Activated CD8-positive, alpha-beta memory T cell treated with anti-CD3 and anti-CD28 coated beads, Interleukin-2, amount 50 U/mL, for 24 hours (primary cell): ENCODE measurements around the gene GRIP1.

Source experiments
- DNase-seq: peaks from one replicate; pipeline ENCODE4 v3.0.0-alpha.2; 2020; ENCODE audit errors: extremely low read depth

GRIP1 gene

DNA sequence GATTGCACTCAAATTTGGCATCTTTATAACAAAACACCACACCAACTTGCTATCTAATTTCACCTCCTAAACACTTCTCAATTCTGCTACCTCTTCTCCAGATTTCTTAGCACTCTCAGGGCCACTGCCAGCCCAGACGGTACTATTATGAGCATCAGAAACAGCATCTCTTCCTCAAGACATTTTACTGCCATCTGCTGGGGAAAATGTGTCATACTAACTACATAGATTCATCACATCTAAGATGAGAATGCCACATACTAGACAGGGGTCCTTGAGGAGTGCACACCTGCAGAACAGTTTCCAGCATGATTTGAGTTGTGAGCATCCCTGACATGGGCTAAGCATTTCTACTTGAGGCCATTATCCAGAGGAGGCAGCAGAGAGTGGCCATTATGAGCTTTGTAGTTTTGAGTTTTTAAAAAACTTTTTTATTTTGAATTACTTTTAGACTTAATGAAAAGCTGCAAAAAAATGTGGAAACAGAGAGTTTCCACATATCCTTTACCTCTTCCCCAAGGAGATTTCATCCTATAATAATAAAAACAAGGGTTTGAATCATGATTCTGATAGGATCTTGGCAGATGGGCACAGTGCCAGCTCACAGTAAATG, 15.1 kb upstream of the GRIP1 start:
- DNase-seq = no peak

DNA sequence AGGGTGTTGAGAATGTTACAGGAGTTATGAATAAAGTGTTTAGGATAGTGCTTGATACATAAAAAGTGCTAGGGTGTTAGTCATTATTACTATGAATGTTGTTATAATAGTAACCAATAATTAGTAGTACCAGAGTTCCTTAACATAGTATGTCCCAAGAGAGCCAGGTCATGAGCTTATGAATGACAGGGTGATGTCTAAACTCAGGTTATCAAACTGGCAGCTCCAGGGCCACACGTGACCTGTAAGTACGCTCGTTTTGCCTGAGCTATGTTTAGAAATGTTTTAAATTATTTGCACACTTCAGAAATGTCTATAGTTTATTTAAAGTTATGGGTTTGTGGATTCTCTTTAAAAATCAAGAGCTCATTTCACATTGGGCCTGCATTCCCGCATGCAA, 14.1 kb upstream of the GRIP1 start:
- no peak for DNase-seq

DNA sequence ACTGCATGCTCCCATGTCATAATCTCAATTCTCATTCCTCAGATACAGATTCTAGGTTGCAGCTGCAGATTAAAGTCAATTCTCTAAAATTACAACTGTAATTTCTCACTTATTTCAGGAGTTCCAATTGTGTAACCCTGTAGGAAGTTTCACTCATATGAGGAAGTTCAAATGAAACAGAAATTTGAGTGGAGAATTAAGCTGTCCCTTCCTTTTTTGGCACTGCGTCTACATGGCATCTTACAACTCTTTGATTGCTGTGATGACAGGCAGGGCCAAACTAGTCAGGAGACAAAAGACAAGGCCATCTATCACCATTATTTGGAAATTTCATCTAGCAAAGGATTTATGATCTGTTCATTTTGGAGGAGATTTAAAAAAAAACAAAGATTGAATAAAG, 13.3 kb upstream of the GRIP1 start:
- no peak for DNase-seq

DNA sequence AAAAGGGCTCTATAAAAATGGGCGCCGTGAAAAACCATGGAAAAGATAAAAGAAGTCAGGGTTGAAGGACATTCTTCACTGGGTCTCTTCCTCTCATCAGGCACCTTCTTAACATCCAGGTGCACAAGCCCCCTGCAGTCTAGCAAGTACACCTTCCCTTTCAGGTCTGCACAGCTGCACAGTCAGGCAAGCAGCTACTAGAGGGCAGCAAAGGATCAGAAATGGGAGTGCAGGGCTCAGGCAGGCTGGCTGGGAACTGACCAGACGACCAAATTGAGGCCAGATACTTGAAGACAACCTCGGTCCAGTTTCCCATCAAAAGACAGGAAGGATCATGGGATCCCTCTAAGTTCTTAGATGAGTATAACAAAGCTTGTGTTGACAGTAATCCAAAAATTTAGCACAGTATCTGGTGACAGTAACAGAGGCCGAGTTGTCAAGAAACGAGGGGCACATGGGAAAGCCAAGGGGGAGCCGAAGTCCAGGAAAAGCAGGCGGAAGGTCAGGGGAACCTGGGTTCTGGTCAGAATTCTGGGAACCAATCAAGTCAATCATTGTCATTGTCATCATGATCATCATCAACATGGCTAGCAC, 10.1 kb upstream of the GRIP1 start:
- DNase-seq = no peak

DNA sequence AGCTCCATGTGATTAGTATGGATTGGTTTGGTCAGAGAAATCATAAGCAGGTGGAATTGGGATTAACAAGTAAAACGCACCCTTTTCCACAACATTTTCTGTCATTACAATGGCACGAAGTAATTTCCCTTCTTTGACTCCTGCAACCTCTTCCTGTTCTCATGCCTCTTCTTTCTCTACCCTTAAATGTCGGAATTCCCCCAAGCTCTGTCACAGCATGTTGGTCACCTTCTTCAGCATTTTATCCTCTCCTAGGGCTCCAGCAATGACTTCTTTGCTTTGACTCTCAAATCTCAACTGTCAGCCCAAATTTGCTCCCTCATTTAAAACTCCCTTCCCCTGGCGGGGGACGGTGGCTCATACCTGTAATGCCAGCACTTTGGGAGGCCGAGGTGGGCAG, 5.3 kb upstream of the GRIP1 start:
- DNase-seq = no peak

DNA sequence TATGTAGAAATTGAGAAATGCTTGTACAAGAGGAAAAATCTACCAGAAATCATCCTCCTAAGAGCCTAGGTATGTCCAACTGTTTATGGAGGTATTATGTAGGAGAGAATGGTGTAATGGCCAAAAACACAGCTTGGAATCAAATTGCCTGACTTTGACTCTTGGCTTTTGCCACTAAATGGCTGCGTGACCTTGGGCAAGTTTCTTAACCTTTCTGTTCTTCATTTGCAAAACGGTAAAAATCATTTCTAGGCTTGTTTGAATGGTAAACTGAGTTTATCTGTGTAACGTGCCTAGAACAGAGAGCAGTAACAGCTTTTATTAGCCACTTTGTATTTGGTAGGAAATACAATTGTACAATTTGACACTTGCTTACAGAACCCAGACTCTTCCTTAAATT, 4.9 kb upstream of the GRIP1 start:
- DNase-seq = no peak

DNA sequence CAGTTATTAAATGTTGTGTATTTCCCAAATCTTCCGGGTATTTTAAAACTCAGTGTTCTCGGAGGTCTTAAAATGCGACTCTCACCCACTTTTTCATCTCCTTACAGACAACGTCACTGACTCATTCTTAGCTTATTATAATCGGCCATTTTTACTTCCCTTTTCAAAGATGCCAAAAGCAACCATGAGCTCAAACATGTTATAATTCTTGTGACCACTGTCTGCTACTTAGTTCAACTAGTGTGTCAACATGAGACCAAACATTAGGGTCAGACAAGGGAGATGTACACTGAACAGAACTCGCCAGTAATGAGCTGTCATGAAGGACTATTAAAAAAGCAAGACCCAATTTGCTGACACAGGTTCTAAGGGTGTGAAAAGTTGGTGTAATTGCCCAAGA, 4.2 kb upstream of the GRIP1 start:
- DNase-seq = no peak

DNA sequence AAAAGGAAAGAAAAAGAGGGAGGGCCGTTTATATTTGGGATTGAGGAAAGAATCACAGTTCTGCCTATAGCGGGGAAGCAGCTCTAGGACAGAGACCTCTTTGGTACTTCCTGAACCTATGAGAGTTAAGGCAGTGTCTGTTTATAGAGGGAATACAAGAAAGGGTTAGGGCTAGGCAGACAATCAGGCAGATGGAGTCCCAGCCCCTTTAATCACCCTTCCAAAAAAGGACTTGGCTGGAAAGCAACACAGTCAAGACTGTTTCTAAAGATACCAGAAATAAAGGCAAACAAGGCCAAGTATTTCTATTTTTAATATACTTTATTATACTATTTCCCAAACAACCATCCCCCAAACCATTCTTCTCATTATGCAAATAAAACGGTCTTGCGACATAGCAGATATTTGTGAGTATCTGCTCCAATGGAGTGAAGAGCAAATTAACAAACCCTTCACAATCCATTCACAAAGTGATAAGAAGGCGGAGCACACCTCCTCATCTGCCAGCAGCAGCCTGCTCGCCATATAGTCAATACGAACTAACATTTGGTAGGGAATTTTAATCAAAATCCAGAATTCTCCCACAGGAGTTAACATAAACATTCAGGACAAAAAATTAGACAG, 697 bp upstream of the GRIP1 start:
- DNase-seq = no peak

DNA sequence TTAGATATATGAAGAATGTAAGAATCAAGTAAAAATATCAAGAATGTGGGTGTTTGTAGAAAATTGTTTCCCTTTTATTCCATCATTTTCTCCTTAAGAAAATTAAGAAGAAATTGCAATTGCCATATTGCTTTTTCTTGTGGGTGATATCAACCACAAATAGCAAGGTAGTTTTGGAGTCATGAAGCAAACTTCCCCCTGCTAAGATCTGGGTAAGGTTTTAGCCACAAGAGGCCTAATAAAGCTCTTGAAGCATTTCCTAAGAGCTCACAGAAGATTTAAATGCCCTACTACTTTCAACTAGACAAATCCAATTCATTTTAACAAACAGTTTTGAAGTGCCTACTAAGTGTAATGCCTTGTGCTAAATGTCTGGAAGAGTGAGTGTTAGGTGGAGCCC, 2.6 kb downstream of the GRIP1 start:
- DNase-seq = no peak

DNA sequence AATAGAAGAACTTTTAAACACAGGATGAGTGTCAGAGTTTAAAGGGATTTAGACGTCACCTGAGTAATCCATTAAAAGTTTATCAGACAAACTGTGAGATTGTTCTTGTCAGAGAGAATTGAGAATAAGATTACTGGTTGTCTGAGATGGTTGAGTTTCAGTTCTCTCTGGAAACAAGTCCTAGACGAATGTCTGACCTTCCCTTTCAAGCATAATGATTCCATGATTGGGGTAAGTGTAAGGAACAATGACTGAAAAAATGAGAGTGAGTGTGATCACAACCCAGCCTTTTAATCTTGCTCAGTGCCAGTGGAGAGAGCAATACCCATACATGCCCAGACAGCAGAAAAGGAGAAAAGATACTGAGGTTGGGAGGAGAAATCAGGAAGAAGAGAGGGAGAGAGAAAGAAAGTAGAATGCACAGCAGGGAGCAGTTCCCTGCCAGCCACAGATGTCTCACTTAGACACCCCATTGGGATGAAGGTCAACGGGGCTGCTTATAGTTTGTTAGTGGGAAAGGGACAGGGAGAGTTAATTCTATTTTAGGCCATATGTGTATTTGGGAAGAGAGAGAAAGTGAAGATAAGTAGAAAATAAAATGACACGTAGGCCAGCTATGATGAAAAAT, 4.3 kb downstream of the GRIP1 start:
- DNase-seq = no peak

DNA sequence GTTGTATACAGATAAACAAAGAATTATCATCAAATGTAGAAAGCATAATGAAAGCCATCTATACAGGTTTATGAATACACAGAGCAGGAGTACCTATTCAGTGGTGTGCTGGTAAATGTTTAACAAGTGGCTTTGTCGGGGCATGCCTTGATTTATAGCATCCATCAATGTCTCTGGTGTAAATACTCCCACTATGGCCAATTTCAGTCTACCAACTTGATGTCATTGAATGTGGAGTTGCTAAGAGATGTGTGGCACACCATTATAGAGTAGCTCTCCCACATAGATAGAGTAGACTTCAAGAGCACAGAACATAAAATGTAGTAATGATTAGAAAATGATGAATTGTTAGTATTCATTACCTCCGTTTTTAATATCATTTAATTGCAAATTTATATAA, 9.3 kb downstream of the GRIP1 start:
- DNase-seq = no peak

DNA sequence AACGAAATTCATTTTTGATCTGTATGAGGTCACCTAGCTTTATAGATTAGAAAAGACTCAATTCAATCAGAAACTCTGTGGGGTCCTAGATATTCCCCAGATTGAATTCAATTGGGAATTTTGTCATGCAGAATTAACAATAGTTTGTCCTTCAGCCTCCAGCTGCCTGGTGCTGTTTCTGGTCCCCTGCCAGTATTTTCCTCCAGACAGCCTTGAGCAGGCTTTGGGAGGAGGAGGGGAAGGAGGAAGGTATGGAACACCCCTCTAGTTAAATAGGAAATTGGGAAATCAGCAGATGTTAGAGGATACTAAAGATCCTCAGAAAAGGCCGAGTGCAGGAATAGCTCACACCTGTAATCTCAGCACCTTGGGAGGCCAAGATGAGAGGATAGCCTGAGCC, 10.6 kb downstream of the GRIP1 start:
- DNase-seq = no peak

DNA sequence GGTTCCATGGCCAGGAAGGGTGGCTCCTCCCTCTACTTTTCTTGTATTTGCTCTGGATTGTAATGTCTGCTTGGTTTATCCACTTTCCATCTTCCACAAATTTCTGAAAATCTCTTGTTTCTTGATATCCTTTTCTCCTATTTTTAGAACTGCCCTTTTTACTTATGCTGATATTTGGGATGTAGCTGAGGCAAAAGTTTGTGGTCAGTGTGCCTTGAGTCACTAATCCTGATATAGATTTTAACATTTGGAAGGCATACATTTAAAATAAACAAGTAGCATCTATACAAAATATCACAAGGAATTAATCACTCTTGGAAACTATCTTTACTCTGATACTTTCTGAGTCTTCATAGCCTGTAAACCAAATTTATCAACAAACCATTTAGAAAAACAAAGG, 11.0 kb downstream of the GRIP1 start:
- DNase-seq = no peak

DNA sequence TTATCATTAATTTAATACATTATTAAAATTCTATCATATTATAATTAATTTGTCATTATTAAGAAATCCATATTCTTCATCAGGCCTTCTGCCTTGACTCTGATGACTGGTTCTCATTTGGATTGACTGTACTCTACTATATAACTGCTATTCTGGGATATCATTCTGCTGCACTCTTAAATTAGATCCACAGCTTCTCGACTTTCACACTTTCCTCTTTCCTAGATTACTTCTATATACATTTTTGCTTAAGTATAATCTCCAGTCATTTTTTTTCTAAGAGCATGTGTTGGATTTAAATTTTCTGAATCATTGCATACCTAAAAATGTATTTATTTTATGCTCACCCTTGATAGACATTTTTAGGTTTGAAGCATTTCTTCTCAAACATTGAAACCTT, 12.4 kb downstream of the GRIP1 start:
- DNase-seq = no peak

DNA sequence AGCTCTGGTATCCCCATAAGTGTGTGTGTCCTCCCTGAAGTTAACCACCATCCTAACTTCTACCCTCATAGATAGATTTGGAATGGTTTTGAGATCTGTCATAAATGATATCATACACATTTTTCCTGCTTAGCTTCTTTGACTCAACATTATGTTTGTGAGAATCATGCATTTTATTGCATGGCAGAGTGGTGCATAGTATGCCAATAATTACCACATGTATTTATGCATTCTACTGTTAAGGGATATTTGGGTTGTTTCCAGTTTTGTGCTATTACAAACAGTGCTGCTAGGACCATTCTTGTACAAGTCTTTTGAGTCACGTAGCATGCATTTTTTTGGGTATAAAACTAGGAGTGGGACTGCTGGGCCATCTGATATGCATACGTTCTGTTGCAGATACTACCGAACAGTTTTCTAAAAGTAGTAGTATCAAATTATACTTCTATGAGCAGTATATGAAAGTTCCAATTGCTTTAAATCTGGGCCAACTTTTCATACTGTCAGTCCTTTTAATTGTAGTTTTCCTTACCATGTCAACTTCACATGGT, 13.4 kb downstream of the GRIP1 start:
- no peak for DNase-seq

DNA sequence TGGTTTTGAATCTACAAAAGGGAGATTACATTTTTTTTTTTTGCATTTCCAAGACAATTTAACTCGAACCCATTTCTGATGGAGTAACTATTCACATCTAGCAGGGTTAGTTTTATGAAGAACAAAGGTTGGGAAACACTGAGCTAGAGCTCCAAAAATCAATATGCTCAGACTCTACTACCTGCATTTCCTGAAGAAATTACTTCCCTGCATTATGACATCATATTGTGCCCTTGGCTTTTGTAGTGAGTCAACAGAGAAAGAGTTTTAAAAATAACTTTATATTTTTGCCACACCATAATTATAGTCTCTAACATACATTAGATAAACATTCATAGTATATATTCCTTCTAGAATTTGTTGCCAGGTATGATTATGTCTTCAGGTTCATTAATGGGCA, 14.8 kb downstream of the GRIP1 start:
- DNase-seq = no peak

DNA sequence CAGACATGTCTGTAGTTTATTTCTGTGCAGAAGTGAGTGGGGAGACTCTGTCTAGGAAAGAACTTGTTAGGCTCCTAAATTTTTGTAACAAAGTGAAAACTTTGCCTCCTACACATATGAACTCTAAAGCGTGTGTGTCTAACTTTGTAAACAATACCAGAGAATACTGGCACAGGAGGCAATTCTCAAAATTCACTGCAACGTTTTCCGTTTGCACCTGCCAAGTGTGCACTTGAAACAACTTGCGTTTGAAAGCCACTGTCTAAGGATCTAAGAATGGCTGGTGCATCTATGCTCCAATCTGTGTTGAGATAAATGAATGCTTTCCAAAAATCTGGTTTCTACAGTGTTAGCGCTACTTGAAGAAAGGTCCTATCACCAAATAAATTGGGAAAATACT, 15.3 kb downstream of the GRIP1 start:
- DNase-seq = no peak

DNA sequence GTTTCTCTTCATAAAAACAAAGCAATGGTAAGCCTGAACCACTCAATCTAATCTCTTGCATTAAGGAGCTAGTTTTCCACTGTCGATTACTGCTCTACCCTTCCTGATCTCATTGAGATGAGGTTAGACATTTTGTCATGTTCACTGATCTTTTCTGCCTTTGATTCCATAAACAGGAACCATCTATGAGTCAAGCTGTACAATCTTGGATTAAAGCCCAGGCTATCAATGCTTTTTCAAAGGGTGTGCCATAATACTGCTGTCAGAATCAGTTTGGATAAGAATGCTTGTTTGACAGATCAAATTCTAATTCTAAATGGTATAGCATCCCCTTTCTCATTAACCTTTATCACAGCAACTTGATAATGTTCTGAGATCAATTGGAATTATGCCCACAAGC, 16.1 kb downstream of the GRIP1 start:
- no peak for DNase-seq

DNA sequence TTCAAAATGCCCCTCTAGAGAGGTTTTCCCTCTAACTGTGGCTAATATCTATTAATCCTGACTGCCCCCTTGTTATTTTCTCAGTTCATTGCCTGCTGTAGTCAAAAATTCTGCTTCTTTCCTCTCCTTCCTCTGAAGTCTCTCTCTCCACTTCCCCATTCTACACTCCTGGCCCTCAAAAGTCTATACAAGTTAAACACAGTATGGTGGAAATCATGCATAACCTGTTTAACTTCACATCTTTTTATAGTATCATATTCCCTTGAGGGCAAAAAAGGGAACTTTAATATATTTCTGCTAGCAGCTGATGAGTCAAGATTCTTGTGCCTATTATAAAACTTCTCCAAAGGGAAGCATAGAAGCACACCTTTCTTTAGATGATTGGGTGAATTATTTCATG, 16.7 kb downstream of the GRIP1 start:
- DNase-seq = no peak

DNA sequence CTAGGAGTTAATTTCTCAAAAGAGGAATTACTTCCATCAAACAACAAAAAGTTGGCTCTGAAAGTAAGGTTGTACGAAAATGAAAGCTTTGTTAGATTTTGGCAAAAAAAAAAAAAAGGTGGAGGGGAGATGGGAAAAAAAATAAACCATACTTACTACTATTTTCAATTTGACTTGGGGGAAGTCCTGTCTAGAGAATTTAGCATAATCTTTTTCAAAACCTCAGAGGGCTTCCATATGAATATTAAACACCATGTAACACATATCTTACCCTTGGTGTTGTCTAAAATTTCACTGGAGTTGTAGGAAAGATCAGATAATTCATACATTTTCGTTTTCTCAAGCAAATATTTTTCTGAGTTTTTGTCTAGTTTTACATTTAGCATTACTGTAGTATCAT, 17.5 kb downstream of the GRIP1 start:
- no peak for DNase-seq

DNA sequence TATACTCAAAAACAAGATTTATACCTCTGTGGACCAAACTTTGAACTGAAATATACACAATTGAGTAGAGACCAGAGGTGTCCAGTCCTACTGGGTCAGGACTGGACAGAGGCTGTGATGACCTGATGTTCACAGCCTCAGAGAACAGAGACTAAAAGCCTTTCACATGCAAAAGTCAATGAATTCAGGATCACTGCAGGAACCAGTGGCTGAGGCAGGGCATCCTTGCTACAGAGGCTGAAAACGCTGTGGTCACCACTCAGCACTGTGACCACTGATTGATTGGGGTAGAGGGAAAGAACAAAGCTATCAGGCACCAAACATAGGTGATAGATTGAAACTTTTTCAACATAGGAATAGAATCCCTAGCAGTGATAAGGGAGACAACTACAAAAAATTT, 25.1 kb downstream of the GRIP1 start:
- DNase-seq = no peak

DNA sequence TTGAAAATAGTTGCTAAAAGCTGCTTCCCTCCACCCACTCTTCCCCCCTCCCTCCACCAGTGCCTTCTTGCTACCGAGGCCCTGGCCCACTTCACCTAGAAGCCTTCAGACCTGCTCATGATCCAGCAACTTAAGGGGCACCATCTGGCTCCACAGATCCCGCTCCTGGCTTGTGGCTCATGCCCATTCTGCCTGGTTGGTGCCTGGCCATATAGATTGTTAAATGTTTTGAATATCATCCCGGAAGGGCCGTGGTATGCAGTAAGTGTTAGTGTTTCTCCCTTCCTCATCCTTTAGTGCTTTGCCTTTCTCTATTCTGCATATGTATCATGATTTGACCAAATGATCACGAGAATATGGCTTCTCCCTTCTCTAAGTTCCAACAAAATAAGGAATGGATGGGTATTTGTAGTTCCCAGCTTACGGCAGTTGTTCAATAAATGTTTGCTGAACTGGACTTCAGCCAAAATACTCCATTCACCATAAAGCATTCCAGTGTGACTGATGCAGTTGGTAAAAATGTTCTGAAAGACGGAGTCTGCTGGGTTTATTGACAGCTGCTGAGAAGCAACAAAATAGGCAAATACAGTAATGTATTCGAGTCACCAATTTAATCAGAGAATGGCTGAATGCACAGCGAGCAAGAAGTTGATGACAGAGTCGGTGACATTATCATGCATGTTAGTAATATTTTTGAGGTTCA, 30.7 kb downstream of the GRIP1 start:
- no peak for DNase-seq
